ENCODE measurements around the gene GNAI2.

GRCh38 chr3:50248387-50248786, 12.4 kb downstream of the GNAI2 start:
- TF ChIP-seq ESRRA (CRISPR knock-in tag; IDR thresholded peaks at IDR 0.05; ENCODE audit: borderline replicate concordance) (no peak), ELF4 (CRISPR knock-in tag; IDR thresholded peaks at IDR 0.05; ENCODE audit: low read depth) (no peak), SMAD4 (CRISPR knock-in tag; IDR thresholded peaks at IDR 0.05) (no peak), CTCF (IDR thresholded peaks at IDR 0.05) (no peak), NR1H2 (CRISPR knock-in tag; IDR thresholded peaks at IDR 0.05) (no peak), CREB1 (CRISPR knock-in tag; IDR thresholded peaks at IDR 0.05) (no peak), E2F4 (CRISPR knock-in tag; IDR thresholded peaks at IDR 0.05; ENCODE audit: borderline replicate concordance, low read depth) (no peak), PRDM15 (CRISPR knock-in tag; IDR thresholded peaks at IDR 0.05) (no peak), NR2C2 (CRISPR knock-in tag; IDR thresholded peaks at IDR 0.05) (no peak), USF2 (CRISPR knock-in tag; IDR thresholded peaks at IDR 0.05) (no peak), ATF1 (CRISPR knock-in tag; IDR thresholded peaks at IDR 0.05) (no peak)

Data from WTC11 (cell line).